ENCODE results near the gene RPL36. TPM values are rescaled to one million over a fixed set of nuclear protein-coding genes. Genes with fewer than 3 reads are reported as not detected.
A peak's percentile ranks its signal among the peaks of the same experiment; 100 is the strongest.

RPL36 gene
- total and polyA plus RNA-seq, 9 of the 15 experiments (the other 6 are each of a cell fraction or from before 2014, with no cell fraction given): 350 to 3,412 (median 1,507) TPM

- peak; percentile 59 for TF ChIP-seq GTF3C2 (IDR thresholded peaks at IDR 0.05; ENCODE audit: borderline replicate concordance, extremely low read depth, insufficient read length)
- peak; percentile 85 for TF ChIP-seq SP1 (CRISPR knock-in tag; IDR thresholded peaks at IDR 0.05)
- peak in 1 of 2 experiments; percentile 95 for TF ChIP-seq MAZ (CRISPR knock-in tag; conservative IDR thresholded peaks at IDR 0.05 in 1 of 2, IDR thresholded peaks at IDR 0.05 in 1 of 2)
- TF ChIP-seq ZNF511 (CRISPR knock-in tag; IDR thresholded peaks at IDR 0.05): 0 out of 2 replicates have a peak, but pooled peaks have one; percentile 48
- no peak for TF ChIP-seq RBM34 (IDR thresholded peaks at IDR 0.05; ENCODE audit: borderline replicate concordance, insufficient read depth, low read length)
- TF ChIP-seq MBD1 (CRISPR knock-in tag; IDR thresholded peaks at IDR 0.05): no peak
- peak; percentile 82 for TF ChIP-seq CBX1 (IDR thresholded peaks at IDR 0.05; ENCODE audit: low read depth)
- peak; percentile 91 for TF ChIP-seq CREB1 (IDR thresholded peaks at IDR 0.05)
- TF ChIP-seq CREB1 (CRISPR knock-in tag; IDR thresholded peaks at IDR 0.05): peak; percentile 95
- TF ChIP-seq ZNF583 (CRISPR knock-in tag; IDR thresholded peaks at IDR 0.05): no peak
- TF ChIP-seq MAX (CRISPR knock-in tag; IDR thresholded peaks at IDR 0.05): peak; percentile 92
- TF ChIP-seq FOXA3 (CRISPR knock-in tag; conservative IDR thresholded peaks at IDR 0.05 in 1 of 2, IDR thresholded peaks at IDR 0.05 in 1 of 2): 0 out of 4 replicates have a peak, but pooled peaks of 1 of the 2 experiments have one; percentile 6
- peak in 1 of 2 experiments; percentile 45; a peak in 1 of 3 replicates for TF ChIP-seq CBX3 (IDR thresholded peaks at IDR 0.05; ENCODE audit: borderline replicate concordance in 1 of 2, low read length in 2 of 2)
- TF ChIP-seq TOE1 (IDR thresholded peaks at IDR 0.05; ENCODE audit: borderline replicate concordance): peak; percentile 63; the same call in 1 of the 2 replicates
- no peak for TF ChIP-seq TOE1 (CRISPR knock-in tag; IDR thresholded peaks at IDR 0.05; ENCODE audit: borderline replicate concordance, low read depth)
- TF ChIP-seq ZNF384 (IDR thresholded peaks at IDR 0.05; ENCODE audit: low read depth, low read length): peak; percentile 41; the same call in 1 of the 2 replicates
- TF ChIP-seq DMBX1 (CRISPR knock-in tag; IDR thresholded peaks at IDR 0.05; ENCODE audit: borderline replicate concordance): no peak
Observed at GRCh38 chr19:5686647-5687359, 3.3 kb upstream of the RPL36 start (continued).

All from K562 (cell line).